SK-N-DZ (cell line): Measurements from ENCODE around the gene NCK2.

ENCODE experiments used
- DNase-seq: peaks from one replicate; pipeline ENCODE4 v3.0.0-alpha.2; 2015; ENCODE audit warnings: low spot score

NCK2 gene

GRCh38 chr2:105775809-105776559 lies 31.3 kb downstream of the NCK2 start:
- no peak for DNase-seq

DNA sequence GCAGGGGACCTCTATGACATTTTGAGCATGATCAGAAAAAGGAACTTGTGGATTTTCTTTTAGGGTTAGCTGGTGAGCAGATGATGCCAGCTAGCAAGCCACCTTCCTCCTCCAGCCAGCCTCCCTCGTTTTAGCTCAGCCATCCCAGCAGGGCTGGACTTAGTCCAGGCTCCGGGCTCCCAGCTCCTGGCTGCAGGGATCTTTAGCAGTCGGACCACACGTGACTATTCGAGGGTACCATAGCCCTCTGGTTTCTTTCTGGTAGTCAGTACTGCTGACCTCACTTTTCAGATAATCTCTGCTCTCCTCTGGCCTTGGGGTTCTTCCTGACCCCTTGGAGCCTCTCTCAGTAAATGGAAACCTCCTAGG lies 31.8 kb downstream of the NCK2 start:
- no peak for DNase-seq

DNA sequence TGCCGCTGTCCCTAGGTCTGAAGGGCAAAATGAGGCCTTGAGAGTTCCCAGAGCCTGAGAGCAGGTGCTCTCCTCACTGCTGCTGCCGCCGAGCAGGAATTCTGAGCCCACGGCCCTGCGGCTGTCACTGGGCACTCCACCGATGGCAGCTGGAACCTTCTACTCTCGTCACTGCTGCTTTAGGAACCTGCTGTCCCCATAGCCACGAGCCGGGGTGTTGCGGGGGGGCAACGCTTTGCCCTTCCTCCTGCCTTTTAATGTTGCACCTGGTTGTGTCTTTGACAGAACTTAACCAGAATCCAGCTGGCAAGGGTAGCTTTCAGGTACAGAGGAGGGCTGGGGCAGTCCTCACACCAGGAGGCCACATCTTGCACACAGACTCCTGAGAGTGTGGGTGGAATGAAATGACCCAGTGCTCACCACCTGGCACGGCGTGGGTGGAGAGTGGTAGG lies 32.3 kb downstream of the NCK2 start:
- no peak for DNase-seq

GRCh38 chr2:105777506-105778055 lies 32.9 kb downstream of the NCK2 start:
- no peak for DNase-seq

- no peak for DNase-seq
Measured at GRCh38 chr2:105778080-105778607, 33.4 kb downstream of the NCK2 start.

- DNase-seq = no peak
Measured at GRCh38 chr2:105779394-105779793, 34.7 kb downstream of the NCK2 start.

DNA sequence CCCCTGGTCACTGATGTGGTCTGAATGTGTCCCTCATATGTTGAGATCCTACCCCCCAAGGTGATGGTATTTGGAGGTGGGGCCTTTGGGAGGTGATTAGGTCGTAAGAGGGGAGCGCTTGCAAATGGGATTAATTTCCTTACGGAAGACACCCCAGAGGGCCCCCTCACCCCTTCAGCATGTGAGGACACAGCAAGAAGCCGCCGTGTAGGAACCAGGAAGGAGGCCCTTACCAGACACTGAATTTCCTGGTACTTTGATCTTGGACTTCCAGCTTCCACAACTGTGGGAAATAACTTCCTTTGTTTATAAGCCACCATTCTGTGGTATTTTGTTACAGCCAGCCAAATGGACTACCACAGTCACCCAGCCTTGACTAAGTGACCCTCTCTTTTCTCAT lies 35.9 kb downstream of the NCK2 start:
- DNase-seq = no peak

DNA sequence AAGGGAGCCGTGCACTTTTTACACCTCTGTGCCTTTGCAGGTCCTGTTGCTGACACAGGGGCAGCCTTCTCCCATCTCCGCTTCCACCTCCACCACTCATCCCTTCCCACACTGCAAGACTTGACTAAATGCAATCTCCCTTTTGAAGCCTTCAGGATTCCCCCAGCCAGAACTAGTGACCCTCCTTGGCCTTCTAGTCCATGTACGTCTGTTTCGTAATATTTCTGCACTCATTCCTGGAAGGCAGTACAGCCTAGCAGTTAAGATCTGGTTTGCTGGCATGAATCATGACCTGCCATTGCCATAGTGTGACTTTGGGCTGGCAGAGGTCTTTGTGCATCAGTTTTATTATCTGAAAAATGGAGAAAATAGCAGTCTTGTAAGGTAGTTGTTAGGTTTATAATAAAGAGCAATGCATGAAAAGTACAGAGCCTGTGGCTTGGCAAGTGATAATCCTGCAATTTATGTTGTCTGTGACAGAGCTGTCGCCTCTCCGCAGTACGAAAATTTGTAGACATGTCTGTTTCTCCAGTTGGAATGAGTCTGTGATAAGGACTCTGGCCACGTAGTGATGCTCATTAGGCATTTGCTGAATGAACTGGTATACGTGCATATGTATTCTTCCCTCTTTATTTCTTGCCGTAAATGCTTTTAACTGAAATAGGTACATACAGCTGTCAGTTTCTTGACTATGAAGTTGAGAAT lies 36.7 kb downstream of the NCK2 start:
- DNase-seq = no peak

DNA sequence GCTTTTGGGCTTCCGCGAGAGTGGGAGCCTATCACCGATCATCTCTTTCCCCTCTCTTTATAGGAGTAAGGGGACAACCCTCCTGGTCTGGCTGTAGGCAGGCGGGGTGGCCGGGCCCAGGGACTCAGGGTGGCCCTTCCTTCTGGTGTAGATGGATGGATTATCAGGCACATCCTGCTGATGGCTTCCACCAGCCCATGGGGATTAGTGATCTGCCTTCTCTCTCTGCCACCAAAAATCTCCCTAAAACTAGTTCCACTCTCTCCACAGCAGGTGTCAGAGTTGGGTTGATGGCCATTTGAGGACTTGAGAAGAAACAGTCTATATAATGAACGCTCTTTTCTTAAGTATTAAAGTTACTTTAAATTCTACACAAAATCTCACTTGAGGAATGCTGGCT lies 37.4 kb downstream of the NCK2 start:
- DNase-seq = no peak

GRCh38 chr2:105782646-105783045 lies 37.9 kb downstream of the NCK2 start:
- DNase-seq = no peak

DNA sequence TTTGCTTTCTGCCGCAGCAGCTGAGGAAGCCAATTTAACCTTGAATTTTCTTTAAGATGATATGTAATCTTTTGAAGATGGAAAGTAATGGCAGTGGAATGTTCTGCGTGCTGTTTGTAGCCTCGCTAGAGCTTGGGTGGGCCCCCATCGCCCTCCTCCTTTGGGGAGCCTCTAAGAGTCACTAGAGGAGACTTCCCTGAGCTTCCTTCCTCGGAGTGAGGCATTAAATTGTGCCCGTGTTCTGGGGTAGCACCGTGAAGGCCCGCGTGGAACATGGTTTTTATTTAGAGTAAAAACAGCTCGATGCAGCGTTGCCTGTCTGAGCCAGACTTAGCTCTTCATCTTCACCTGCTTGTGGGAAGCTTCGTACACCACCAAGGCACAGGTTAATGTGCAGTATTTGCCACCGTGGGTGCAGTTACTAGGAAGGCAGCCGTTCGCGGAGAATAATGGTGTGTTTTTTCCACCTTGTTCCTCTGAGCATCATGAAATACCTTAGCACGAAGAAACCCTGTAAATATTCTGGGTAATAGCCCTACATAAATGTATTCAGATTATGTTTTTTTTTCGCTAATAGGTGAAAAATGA lies 38.5 kb downstream of the NCK2 start:
- DNase-seq = no peak

DNA sequence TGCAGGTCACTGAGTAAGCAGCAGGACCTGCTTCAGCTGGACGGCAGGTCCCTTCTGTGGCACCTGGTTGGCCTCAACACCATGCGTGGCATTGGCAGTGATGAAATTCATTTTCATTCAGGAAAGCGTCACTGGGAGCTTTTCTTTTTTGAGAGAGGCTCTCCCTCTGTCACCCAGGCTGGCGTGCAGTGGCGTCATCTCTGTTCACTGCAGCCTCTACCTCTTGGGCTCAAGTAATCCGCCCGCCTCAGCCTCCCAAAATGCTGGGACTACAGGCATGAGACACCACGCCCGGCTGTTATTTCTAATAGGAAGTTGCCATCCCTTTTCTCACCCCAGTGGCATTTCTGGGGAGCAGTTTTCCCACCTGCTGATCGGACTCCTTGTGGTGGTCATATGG lies 39.3 kb downstream of the NCK2 start:
- no peak for DNase-seq

- DNase-seq = no peak
Measured at GRCh38 chr2:105784589-105784988, 39.9 kb downstream of the NCK2 start.

- no peak for DNase-seq
Measured at GRCh38 chr2:105785095-105785847, 40.6 kb downstream of the NCK2 start.

DNA sequence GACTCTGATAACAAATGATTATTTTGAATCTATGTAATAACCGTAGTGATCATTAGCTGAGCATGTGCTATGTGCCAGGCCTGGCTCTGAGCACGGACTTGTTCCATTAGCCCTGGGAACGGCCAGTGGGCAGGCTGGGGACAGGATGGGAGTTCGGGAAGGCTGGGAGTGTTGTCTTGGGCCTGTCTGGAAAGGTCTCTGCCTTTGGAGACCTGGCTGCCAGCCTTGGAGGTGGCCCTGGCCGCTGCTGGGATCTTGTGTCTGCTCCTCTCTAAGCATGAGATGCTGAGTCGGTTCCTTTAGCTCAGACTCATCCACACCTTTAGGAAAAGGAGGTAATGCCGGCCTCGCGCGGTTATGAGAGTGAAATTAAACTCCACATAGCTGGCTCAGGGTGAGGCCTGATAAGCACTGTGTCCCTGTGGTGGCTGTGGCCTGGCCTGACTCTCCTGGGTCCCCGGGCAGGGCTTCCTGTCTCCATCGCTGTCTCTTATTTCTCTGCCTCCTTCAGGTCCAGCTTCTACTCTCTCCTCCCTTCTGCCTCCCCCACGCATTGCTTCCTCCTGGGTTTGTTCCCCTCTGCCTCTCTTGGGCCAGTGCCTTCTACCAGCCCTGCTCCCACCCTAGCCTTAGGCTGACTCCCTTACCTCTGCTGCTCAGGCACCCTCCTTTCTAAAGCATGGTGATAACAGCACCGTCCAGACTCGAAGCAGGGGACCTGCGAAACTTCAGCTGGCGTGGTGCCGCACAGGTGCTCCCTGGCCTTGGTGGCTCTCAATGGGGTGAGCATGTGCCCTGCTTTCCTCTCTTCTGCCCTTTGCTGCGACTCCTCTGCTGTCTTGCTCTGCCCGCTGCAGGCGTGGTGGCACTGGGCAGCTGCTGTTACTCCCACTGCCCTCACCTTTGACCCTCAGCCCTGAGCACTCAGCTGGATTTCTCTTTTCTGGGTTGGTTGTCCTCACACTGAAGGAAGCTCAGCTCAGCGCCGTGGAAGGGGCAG lies 41.8 kb downstream of the NCK2 start:
- DNase-seq = no peak

DNA sequence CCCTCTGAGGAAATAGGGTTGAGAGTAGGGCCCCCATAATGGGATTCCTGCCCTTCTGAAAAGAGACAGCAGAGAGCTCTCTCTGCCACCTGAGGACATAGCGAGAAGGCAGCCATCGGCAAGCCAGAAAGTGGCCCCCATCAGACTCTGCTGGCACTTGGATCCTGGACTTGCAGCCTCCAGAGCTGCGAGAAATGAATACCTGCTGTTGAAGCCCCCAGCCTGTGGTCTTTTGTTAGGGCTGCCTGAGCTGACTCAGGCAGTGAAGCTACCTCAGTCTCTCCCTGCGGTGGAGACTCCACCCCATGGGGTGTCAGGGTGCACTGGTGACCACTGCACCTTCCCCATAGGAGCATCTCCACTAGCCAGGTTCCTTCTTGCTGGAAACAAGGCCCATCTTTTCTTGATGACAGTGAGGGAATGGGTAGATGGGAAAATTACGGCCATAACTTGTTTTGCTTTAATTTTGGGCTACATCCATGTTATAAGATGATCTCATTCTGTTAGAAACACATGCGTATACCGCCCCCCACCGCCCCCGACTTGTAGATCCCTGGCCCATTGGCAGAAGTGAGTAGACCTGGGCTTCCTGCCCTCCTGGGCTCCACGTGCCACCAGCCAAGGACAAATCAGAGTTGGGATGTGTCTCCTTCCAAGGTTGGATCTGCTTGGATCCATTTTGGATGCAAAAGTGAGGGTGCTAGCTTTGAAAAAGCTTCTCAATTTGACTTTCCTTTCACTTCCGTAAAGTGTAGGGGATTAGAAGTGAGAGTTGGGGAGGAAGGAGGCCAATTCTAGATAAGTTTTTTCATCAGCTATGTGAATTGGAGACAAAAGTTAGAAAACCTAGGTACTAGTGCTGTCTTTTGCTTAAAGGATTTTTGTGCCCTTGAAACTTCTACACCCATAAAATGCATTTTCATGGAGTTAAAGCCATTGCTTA lies 42.9 kb downstream of the NCK2 start:
- DNase-seq = no peak

DNA sequence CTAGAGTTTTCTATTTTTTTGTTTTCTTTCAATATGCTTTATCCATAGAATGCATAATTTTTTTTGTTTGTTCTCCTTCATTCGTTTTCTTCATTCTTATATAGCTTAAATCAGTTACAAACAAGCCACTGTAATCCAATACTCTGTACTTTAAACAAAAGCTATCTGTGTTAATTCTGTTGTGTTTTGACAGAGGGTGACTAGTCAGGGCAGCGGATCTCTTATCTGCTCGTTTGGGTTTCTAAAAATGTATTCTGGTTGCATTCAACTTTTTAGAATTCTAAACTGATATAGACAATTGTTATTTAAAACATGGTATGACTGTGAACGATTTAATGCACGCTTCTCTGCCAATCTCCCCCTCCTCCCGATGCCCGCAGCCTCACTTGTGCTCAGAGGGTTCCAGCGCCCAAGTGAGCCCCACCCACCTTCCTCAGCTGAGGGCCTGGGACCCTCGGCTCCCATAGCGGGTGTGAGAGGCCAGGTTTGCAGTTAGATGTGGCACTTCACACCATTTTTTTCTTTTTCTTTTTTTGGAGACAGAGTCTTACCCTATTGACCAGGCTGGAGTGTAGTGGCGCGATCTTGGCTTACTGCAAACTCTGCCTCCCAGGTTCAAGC lies 44.1 kb downstream of the NCK2 start:
- no peak for DNase-seq

GRCh38 chr2:105789745-105790460 lies 45.2 kb downstream of the NCK2 start:
- DNase-seq = no peak
